B cell (primary cell): ENCODE results near the gene BTF3.
"Not testable (repeated sequence)": the region's sequence is repeated elsewhere in the genome, so short reads cannot be mapped to it uniquely, and the experiment has no call there.

Source experiments
- EZH2 ChIP-seq: IDR thresholded peaks from 2 replicates; pipeline ENCODE4 v1.6.1; 2012; ENCODE audit warnings: borderline replicate concordance, low read depth, mild to moderate bottlenecking, moderate library complexity, low read length; ENCODE audit not compliant: insufficient read depth, poor library complexity, severe bottlenecking
- TF ChIP-seq, protein P1 (sequence below): fragments of 200-600 bp; IDR thresholded peaks from one replicate; pipeline ENCODE4 v1.8.0; 2022; ENCODE audit warnings: antibody characterized with exemption, mild to moderate bottlenecking

DNA sequence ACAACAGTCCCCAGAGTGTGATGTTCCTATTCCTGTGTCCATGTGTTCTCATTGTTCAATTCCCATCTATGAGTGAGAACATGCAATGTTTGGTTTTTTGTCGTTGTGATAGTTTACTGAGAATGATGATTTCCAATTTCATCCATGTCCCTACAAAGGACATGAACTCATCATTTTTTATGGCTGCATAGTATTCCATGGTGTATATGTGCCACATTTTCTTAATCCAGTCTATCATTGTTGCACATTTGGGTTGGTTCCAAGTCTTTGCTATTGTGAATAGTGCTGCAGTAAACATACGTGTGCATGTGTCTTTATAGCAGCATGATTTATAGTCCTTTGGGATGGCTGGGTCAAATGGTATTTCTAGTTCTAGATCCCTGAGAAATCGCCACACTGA, 29.6 kb upstream of the BTF3 start:
- TF ChIP-seq, protein P1, sequence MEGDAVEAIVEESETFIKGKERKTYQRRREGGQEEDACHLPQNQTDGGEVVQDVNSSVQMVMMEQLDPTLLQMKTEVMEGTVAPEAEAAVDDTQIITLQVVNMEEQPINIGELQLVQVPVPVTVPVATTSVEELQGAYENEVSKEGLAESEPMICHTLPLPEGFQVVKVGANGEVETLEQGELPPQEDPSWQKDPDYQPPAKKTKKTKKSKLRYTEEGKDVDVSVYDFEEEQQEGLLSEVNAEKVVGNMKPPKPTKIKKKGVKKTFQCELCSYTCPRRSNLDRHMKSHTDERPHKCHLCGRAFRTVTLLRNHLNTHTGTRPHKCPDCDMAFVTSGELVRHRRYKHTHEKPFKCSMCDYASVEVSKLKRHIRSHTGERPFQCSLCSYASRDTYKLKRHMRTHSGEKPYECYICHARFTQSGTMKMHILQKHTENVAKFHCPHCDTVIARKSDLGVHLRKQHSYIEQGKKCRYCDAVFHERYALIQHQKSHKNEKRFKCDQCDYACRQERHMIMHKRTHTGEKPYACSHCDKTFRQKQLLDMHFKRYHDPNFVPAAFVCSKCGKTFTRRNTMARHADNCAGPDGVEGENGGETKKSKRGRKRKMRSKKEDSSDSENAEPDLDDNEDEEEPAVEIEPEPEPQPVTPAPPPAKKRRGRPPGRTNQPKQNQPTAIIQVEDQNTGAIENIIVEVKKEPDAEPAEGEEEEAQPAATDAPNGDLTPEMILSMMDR, result not testable (repeated sequence)
- TF ChIP-seq EZH2, result not testable (repeated sequence)
